Retina (tissue), 1 donor: ENCODE measurements around the gene ALDH1A1.

Experiments used
- DNase-seq: peaks from one replicate; pipeline ENCODE4 v3.0.0-alpha.2; 2016

ALDH1A1 gene

GRCh38 chr9:72913382-72914009, 39.4 kb downstream of the ALDH1A1 start:
- no peak for DNase-seq

GRCh38 chr9:72912476-72913381, 40.1 kb downstream of the ALDH1A1 start:
- DNase-seq: no peak

GRCh38 chr9:72911816-72912215, 41.0 kb downstream of the ALDH1A1 start:
- no peak for DNase-seq

- no peak for DNase-seq
Observed at GRCh38 chr9:72911247-72911775, 41.5 kb downstream of the ALDH1A1 start.

GRCh38 chr9:72909428-72909827, 43.4 kb downstream of the ALDH1A1 start:
- no peak for DNase-seq

- DNase-seq: no peak
Observed at GRCh38 chr9:72907421-72907820, 45.4 kb downstream of the ALDH1A1 start.

GRCh38 chr9:72906810-72907209, 46.0 kb downstream of the ALDH1A1 start:
- DNase-seq: no peak

GRCh38 chr9:72905514-72906480, 47.1 kb downstream of the ALDH1A1 start:
- DNase-seq: no peak

GRCh38 chr9:72904267-72905093, 48.4 kb downstream of the ALDH1A1 start:
- no peak for DNase-seq

GRCh38 chr9:72903103-72903502, 49.8 kb downstream of the ALDH1A1 start:
- DNase-seq: no peak

GRCh38 chr9:72902268-72902667, 50.6 kb downstream of the ALDH1A1 start:
- DNase-seq: no peak

- DNase-seq: no peak
Observed at GRCh38 chr9:72899734-72900477, 52.9 kb downstream of the ALDH1A1 start.

- no peak for DNase-seq
Observed at GRCh38 chr9:72898784-72899733, 53.8 kb downstream of the ALDH1A1 start.

- DNase-seq: no peak
Observed at GRCh38 chr9:72898360-72898759, 54.5 kb downstream of the ALDH1A1 start.

GRCh38 chr9:72897069-72897649, 55.7 kb downstream of the ALDH1A1 start:
- DNase-seq: no peak

- DNase-seq: no peak
Observed at GRCh38 chr9:72896439-72896838, 56.4 kb downstream of the ALDH1A1 start.

- no peak for DNase-seq
Observed at GRCh38 chr9:72895122-72895521, 57.7 kb downstream of the ALDH1A1 start.

GRCh38 chr9:72894342-72894741, 58.5 kb downstream of the ALDH1A1 start:
- peak; percentile 32 for DNase-seq

GRCh38 chr9:72893437-72893836, 59.4 kb downstream of the ALDH1A1 start:
- DNase-seq: no peak

- DNase-seq: no peak
Observed at GRCh38 chr9:72891043-72891442, 61.8 kb downstream of the ALDH1A1 start.
